SHP77 treated with DMSO at 0.1 percent for 48 hours (cell line): Measurements from ENCODE around the gene TBC1D30.

Source experiments
- DNase-seq: peaks from one replicate; lab custom pipeline; 2025; lab: John Stamatoyannopoulos, UW

TBC1D30 gene

DNA sequence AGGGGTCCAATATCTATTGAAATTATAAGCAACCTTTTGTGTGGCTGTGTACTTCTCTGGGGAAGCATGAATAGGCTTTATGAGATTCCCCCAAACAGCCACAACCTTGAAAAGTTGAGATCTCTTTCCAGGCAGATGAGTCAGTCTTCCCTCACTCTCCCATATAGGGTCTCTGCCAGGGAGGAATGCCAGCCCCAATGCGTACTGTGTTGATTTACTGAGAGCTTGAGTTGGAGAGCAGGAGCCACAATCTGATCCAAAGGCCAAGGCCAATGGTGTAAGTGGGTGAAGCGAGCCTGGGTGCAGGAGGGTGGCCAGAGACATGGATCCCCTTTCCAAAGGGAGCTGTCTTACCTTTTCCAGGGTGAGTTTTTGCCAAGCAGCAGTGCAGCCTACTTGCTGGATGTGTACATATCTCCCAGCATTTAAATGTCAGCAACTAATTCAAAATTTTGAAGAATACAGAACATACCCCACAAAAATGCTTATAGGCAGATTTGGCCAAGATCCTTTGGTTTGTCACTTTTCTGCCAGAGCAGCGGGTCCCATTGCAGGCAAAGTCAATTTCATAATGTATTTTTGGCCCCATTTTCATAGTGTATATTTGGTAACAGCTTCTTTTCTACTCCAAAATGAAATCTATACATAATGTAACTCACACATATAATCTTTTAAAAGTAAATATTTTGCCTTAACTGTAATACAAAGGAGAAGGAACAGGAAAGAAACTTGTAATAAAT, 88.2 kb downstream of the TBC1D30 start:
- DNase-seq = no peak

- no peak for DNase-seq
Measured at GRCh38 chr12:64915242-64915641, 90.8 kb downstream of the TBC1D30 start.

DNA sequence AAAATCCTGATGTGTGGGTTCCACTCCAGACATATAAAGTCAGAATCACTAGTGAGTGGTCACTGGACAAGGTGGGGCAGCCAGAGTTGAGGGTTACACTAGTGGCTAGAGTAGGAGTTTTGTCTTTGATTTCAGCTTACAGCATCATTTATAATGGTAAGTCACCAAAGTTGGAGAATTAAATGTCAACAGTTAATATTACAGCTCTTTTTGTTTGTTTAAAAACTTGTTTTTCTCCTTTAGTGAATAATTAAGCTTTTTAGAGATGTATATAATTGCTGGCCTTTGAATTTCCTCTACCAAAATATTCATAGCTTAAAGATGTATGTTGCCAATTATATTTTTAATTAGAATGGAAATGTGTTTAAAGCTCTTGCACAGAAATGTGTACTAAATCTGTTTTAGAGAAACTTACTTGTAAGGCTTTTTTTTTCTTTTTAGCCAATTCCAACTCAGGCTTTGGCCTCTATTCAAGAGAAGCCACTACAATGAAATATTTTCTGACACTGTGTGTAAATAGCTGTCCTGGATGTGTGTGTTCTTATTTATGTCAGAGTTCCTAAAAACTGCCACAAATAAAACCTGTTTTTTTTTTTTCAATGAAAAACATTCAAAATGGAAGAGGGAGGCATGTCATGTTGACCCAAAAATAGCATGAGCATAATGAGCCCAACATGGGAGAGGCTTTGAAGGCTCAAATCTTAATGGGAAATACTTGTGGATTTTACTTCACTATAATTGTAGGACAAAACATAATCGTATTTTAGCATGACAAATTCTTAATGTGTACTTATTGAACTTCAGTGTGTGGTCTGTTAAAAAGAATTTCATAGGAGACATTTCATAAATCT, 92.2 kb downstream of the TBC1D30 start:
- DNase-seq = no peak

DNA sequence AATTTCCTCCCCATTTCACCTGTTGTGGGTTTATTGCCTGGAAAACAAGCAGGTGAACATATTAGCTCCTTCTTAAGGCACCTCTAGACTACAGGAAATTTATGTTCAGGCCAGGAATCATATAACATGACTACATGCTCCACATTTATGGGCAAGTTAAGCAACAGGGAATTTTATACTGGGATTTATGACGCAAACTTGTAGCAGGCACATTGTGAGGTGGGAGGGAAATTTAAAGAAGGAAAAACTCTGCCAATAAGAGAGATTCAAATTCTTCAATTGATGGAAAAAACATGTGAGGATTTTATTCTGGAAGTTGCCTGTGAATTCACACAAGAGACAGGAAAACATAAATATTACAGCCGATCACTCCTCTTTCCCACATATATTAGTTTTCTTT, 93.9 kb downstream of the TBC1D30 start:
- no peak for DNase-seq

- DNase-seq = no peak
Measured at GRCh38 chr12:64918801-64919200, 94.4 kb downstream of the TBC1D30 start.

- DNase-seq = no peak
Measured at GRCh38 chr12:64922853-64923252, 98.4 kb downstream of the TBC1D30 start.

DNA sequence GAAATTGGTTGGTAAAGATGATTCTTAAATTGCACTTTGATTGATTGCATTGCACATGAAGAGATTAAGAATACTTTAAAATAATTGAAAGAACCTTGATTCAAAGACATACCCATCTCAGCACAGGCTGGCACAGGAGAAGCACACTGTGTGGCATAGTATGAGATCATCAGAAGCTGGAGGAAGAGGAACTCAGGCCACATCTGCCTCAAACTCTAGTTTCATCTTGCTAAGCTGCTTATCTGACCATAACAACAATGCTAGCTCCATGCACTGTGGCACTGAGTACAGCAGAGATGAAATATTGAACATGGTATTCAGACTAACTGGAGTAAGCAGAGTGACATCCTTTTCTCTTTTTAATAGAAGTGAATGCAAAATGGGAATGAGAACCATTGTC, 99.1 kb downstream of the TBC1D30 start:
- no peak for DNase-seq
